Stimulated activated CD8-positive, alpha-beta memory T cell treated with anti-CD3 and anti-CD28 coated beads, Interleukin-4, amount 100 ng/mL, for 48 hours (primary cell): Measurements from ENCODE around the gene OSGEP.
A peak's percentile ranks its signal among the peaks of the same experiment; 100 is the strongest.

Experiments used
- DNase-seq: peaks from one replicate; pipeline ENCODE4 v3.0.0-alpha.2; 2020

Gene OSGEP

GRCh38 chr14:20454516-20455354 lies at the start of gene OSGEP, which contains the start of gene APEX1:
OSGEP (minus strand) TSS chr14:20454812; CDS start chr14:20454683, 129 bp downstream.
APEX1 (plus strand) TSS chr14:20455226; CDS start chr14:20455646, 420 bp downstream.
- DNase-seq: peak; percentile 97

- no peak for DNase-seq
Observed at GRCh38 chr14:20503898-20504297, 49.3 kb upstream of the OSGEP start.

DNA sequence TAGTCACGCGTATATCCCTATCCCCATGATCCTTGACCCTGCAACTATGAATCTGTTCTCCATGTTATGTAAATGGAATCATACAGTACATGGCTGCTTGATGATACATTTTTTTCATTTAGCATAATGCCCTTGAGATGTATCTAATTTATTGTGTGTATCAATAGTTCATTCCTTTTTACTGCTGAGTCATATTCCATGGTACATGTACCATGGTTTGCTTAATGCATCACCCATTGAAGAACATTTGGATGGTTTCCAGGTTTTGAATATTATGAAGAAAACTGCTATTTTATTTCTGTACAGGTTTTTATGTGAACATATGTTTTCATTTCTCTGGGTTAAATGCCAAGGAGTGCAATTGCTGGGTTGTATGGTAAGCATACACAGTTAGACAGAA lies 46.7 kb upstream of the OSGEP start:
- no peak for DNase-seq

- no peak for DNase-seq
Observed at GRCh38 chr14:20499881-20500280, 45.3 kb upstream of the OSGEP start.

GRCh38 chr14:20499108-20499507 lies 44.5 kb upstream of the OSGEP start:
- DNase-seq: no peak

GRCh38 chr14:20498622-20499021 lies 44.0 kb upstream of the OSGEP start:
- DNase-seq: no peak

DNA sequence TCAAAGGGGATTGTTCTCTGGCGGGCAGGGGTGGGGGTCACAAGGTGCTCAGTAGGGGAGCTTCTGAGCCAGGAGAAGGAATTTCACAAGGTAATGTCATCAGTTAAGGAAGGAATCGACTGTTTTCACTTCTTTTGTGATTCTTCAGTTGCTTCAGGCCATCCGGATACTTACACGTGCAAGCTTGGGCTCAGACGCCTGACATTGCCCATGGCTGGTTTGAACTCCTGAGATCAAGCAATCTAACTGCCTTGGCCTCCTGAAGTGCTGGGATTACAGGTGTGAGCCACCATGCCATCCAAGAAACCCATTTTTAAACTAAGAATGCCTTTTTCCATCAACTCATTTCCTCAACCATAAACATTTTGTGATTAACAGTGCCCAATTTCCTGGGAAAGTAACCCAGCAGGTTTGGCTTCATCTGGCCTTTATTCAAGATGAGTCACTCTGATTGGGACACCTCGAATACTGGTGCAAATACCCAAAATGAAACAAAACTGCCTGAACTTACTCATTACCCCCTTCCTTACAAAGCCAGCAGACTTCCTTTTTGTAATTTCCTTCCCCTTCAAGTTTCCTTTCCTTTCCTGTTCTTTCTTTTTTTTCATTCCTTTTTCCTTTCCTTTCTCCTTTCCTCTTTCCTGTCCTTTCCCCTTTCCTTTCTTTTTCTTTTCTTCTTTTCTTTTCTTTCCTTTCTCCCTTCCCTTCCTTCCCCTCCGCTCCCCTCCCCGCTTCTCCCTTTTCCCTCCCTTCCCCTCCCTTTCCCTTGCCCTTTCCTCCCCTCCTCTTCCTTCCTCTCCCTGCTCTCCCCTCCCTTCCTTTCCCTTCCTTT lies 40.5 kb upstream of the OSGEP start:
- no peak for DNase-seq

GRCh38 chr14:20493634-20494033 lies 39.0 kb upstream of the OSGEP start:
- DNase-seq: no peak

GRCh38 chr14:20492486-20492885 lies 37.9 kb upstream of the OSGEP start:
- DNase-seq: no peak

DNA sequence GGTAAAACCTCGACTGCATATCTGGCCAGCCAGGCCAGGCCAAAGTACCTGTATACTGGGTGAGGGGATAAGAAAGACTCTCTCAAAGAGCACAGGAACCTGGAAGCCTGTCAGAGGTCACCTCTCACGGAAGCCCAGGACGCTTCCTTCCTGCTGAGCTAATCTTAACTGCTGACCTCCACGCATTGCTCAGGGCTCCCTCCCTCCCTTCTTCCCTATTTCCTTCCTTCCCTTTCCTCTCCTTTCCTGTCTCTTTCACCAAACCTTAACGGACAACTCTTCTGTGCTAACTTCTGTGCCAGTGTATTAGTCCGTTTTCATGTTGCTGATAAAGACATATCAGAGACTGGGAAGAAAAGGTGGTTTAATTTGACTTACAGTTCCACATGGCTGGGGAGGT lies 36.0 kb upstream of the OSGEP start:
- no peak for DNase-seq

DNA sequence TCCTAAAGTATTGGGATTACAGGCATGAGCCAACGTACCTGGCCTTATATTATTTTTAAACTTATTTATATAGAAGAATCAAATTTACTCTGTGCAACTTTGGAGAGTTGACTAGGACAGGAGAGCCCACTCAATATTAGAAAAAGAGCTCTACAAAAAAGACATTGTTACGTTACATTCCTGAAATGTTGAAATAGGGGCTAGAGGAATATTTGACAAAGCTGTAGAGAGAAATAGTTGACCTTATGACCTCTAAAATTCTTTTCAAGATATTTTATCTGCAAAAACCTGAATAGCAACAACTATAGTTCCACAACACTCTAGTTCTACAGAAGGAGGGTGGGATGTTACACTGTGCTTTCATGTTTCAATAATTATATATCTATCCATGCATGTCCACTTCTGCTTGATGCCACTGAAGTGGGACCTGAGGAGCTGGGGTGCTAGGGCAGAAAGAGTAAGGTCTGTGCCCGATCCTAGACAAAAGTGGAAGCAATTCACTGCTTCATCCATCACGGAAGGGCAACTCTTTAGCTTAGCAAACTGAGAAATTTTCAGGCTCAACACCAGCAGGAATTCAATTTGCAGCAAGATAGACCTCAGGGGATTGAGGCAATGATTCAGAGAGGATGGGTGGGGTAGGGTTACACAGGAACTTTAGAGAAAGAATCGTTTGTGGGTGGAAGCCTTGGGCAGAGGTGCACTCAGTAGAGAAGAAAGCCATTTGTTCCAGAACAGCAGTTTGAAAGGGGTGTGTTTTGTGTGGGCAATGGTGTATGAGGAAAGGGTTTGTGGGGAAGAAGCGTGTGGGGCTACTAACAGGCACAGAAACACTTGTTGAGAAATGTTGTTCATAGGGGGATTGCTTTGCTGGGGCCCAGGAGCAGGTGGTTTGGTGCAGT lies 34.7 kb upstream of the OSGEP start:
- no peak for DNase-seq

GRCh38 chr14:20487396-20487725 lies 32.7 kb upstream of the OSGEP start:
- no peak for DNase-seq

DNA sequence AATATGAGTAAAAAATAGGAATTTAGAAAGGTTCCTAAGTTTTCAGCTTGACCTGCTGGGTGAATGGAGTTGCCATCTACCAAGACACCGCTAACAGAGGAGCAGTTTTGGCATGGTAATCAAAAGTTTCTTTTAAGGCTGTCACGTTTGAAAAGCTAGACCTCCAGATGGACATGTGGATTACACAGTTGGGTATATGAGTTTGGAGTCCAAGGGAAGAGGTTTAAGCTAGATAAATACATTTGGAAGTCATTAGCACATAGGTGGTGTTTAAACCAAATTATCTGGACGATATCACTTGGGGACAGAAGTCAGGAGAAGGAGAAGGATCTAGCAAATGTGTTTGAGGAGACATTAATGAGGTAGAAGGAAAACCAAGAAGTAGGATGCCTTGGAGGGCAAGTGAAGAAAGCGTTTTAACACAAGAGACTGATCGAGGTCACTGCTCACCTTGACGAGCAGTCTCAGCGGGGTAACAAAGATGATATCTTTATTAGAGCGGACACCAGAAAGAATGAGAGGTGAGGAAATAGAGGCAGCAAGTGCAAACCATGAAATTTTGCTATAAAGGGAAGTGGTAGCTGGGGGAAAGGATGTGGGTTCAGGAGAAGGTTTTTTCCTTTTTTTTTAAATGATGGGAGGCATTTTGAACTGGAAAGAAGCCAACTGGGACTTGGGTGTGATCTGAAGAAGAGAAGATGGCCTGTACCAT lies 32.2 kb upstream of the OSGEP start:
- DNase-seq: no peak

GRCh38 chr14:20485900-20486299 lies 31.3 kb upstream of the OSGEP start:
- DNase-seq: no peak

DNA sequence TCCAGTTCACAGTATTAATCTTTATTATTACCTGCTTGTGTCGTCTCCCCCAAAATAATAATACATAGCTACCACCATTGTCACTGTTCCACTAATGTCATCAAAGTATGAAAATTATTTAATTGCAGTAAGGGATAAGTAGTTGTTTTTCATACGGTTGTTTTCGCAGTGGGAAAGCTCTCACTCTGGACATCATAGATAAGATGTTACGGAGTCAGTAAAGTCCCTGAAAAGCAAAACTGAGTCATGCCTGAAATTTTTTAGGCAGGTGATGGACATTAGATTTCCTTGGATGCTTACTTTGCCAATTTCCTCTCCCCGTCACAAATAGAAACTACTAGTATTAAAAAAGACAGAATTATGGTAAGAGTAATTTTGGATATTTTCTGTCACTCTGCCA lies 27.8 kb upstream of the OSGEP start:
- no peak for DNase-seq

DNA sequence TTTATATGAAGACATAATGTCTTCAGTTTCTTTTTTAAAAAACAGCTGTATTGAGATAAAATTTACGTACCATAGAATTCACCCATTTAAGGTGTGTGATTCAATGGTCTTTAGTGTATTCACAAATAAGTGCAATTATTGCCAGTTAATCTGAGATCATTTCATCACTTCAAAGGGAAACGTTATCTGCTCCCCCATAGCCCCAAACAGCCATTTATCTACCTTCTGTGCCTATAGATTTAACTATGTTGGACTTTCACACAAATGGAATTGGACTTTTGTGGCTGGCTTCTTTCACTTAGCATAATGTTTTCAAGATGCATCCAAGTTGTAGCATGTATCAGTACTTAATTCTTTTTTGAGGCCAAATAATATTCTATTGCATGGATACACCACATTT lies 24.3 kb upstream of the OSGEP start:
- DNase-seq: no peak

- no peak for DNase-seq
Observed at GRCh38 chr14:20477211-20477876, 22.7 kb upstream of the OSGEP start.

DNA sequence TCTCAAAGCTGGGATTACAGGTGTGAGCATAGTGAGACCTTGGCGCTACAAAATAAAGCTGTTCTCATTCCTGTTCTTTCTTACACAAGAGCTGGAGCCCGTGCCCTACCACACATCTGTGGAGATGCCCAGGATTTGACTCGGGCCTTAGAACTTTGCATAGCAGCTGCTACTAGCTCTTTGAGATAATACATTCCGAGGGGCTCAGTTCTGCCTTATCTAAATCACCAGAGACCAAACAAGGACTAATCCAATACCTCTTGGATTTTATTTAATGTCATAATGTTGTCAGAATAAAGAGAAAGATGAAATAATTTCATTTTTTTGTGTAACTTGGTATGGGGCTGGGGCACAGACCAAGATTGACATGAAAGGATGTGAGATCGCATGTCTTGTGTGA lies 22.2 kb upstream of the OSGEP start:
- DNase-seq: no peak

DNA sequence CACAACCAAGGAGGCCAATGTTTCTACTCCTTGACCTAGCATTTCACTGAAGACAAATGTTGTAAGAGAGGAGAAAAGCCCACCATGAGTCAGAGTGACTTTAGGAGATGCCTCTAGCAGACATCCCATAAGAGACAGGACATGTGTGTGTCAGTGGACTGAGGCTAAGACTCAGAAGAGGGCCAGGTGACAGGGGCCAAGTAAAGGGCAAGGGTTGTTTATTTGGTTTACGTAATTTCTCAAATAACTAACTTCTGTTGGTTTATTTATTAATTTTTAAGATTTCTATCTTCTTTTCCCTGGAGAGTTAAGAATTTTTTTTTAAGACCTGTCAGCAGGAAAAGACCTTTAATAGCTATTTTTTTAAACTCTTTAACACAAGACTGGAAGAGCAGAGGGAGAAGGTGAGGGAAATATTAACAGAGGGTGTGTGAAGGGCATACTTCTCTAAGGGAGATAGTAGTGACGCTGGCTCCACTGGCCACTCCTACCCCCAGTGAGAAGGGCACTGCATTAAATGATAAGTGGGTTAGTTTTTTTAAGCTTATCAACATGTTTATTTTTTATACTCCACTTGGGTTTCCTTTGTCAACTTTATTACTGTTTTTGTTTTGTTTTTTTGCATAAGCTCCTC lies 18.0 kb upstream of the OSGEP start:
- no peak for DNase-seq

DNA sequence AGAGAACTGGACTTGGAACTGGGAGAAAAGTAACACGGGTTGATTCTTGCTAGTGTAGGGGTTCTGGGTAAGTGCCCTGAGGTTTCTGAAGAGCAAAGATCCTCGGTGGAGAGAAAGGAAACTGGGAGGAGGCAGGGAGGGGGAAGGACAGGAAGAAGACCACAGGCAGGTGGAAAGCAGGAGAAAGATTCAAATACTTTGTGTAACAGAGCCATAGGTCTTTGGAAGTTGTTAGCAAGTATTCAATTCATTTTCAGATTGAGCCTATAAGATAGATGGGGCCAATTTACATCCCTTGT lies 15.9 kb upstream of the OSGEP start:
- DNase-seq: no peak

DNA sequence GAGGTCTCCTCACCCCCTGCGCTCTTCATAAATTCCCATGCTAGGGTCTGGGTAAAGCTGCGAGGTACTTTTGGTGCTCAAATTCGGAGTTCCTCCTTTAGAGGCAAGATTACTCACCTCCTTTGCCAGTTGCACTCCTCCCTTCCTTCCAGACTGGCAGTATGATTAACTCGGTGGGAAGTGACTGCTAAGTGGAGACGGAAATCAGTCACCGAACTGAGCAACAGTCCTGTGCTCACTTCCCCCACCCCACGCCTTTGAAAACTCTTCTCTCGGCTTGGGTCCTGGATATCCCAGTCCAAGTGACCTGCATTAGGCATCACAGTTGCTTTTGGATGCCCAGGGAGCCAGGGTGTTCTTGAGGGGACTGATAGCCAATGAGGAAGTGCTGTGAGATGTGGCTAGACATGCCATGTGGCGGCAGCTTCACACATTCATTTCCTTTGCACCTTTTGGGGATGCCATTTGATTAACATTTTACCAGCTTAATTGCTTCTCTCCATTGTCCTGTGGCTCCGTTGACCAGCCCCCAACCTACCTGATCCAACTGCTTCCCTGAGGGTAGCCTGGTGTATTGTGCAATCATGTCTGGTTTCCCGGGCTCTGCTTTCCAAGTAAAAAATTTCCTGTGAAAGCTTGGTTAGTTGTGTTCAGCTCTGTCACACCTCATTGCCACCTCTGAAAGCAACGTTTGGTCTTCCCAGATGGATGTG lies 15.4 kb upstream of the OSGEP start:
- DNase-seq: peak; percentile 70
